HS-27A (cell line): ENCODE results near the gene CTBP1.

Source experiments
- DNase-seq: peaks from one replicate; pipeline ENCODE4 v3.0.0-alpha.2; 2012; ENCODE audit warnings: low read depth, missing footprints

The CTBP1 gene

GRCh38 chr4:1175635-1176229, 73.2 kb downstream of the CTBP1 start:
- no peak for DNase-seq

GRCh38 chr4:1174941-1175634, 73.8 kb downstream of the CTBP1 start:
- no peak for DNase-seq

- no peak for DNase-seq
Measured at GRCh38 chr4:1172971-1173757, 75.8 kb downstream of the CTBP1 start.

GRCh38 chr4:1172228-1172851, 76.6 kb downstream of the CTBP1 start, which contains the start of gene SPON2:
TSS of gene SPON2 (minus strand) at chr4:1172583.
- DNase-seq: no peak

GRCh38 chr4:1171311-1172227, 77.4 kb downstream of the CTBP1 start:
- no peak for DNase-seq

- no peak for DNase-seq
Measured at GRCh38 chr4:1170976-1171310, 78.0 kb downstream of the CTBP1 start.

GRCh38 chr4:1170156-1170975, 78.6 kb downstream of the CTBP1 start:
- no peak for DNase-seq

- no peak for DNase-seq
Measured at GRCh38 chr4:1169691-1170096, 79.2 kb downstream of the CTBP1 start.

GRCh38 chr4:1169171-1169671, 79.7 kb downstream of the CTBP1 start:
- DNase-seq: no peak

GRCh38 chr4:1168191-1169101, 80.5 kb downstream of the CTBP1 start:
- DNase-seq: no peak

- no peak for DNase-seq
Measured at GRCh38 chr4:1167244-1167949, 81.5 kb downstream of the CTBP1 start.

GRCh38 chr4:1166509-1167243, 82.3 kb downstream of the CTBP1 start:
- DNase-seq: no peak

- no peak for DNase-seq
Measured at GRCh38 chr4:1164956-1165545, 83.9 kb downstream of the CTBP1 start.

GRCh38 chr4:1164444-1164843, 84.5 kb downstream of the CTBP1 start:
- DNase-seq: no peak

GRCh38 chr4:1164040-1164439, 84.9 kb downstream of the CTBP1 start:
- no peak for DNase-seq
